DMS53 (cell line): ENCODE data around the gene CASQ1.

Experiments
- DNase-seq: peaks from one replicate; lab custom pipeline; 2025; lab: John Stamatoyannopoulos, UW

CASQ1 gene

GRCh38 chr1:160205242-160206035, 15.1 kb downstream of the CASQ1 start, which contains the start of gene PEA15:
Gene PEA15 (plus strand): TSS chr1:160205384. CDS start chr1:160211545, 6,161 bp downstream.
- DNase-seq: peak; percentile 81

GRCh38 chr1:160206036-160206389, 15.6 kb downstream of the CASQ1 start:
- peak; percentile 63 for DNase-seq

- DNase-seq: no peak
Measured at GRCh38 chr1:160206421-160207117, 16.2 kb downstream of the CASQ1 start.

- no peak for DNase-seq
Measured at GRCh38 chr1:160207118-160207650, 16.8 kb downstream of the CASQ1 start.

GRCh38 chr1:160207771-160208556, 17.6 kb downstream of the CASQ1 start:
- no peak for DNase-seq

- no peak for DNase-seq
Measured at GRCh38 chr1:160208557-160209320, 18.4 kb downstream of the CASQ1 start.

- no peak for DNase-seq
Measured at GRCh38 chr1:160209321-160210046, 19.1 kb downstream of the CASQ1 start.

GRCh38 chr1:160210561-160210960, 20.2 kb downstream of the CASQ1 start:
- no peak for DNase-seq

- no peak for DNase-seq
Measured at GRCh38 chr1:160211046-160211790, 20.8 kb downstream of the CASQ1 start.

- DNase-seq: no peak
Measured at GRCh38 chr1:160214481-160215140, 24.2 kb downstream of the CASQ1 start.

- no peak for DNase-seq
Measured at GRCh38 chr1:160216301-160216700, 25.9 kb downstream of the CASQ1 start.

- no peak for DNase-seq
Measured at GRCh38 chr1:160217481-160218051, 27.2 kb downstream of the CASQ1 start.

- peak; percentile 62 for DNase-seq
Measured at GRCh38 chr1:160219062-160219929, 28.9 kb downstream of the CASQ1 start.

- DNase-seq: no peak
Measured at GRCh38 chr1:160220301-160220700, 29.9 kb downstream of the CASQ1 start.

GRCh38 chr1:160221089-160221488, 30.7 kb downstream of the CASQ1 start:
- no peak for DNase-seq

- DNase-seq: no peak
Measured at GRCh38 chr1:160222546-160222945, 32.2 kb downstream of the CASQ1 start.

- no peak for DNase-seq
Measured at GRCh38 chr1:160224606-160225005, 34.2 kb downstream of the CASQ1 start.

- DNase-seq: no peak
Measured at GRCh38 chr1:160225345-160225744, 35.0 kb downstream of the CASQ1 start.
